ENCODE results near the gene FGF5. TPM values are rescaled to one million over a fixed set of nuclear protein-coding genes. Genes with fewer than 3 reads are reported as not detected.

FGF5 gene
- total and polyA plus RNA-seq, 2 of the 13 experiments (the other 11 are each of a cell fraction or from before 2014, with no cell fraction given) = not detected

GRCh38 chr4:80270868-80271267 is 4.4 kb downstream of the FGF5 start:
- intact Hi-C loops (cut with micrococcal nuclease; ENCODE audit: unreplicated experiment) = no loop called here
- no peak for DNase-seq (ENCODE audit: low spot score)
- POLR2A ChIA-PET = no interaction called here

More at GRCh38 chr4:80270868-80271267, 4.4 kb downstream of the FGF5 start:
- no peaks in the 10 kb centered on the region for H4K20me1 ChIP-seq (ENCODE audit: insufficient read depth, low read length)
- CTCF ChIA-PET (ENCODE audit: low intra/inter-chr PET ratio, low total read pairs) = no interaction called here
- peaks cover 0 to 22% of the 10 kb centered on the region in 2 experiments; a peak in 4 of 5 replicates for H3K27me3 ChIP-seq (ENCODE audit: control insufficient read depth in 1 of 2, insufficient read depth in 2 of 2, low read length in 2 of 2)
- H3K4me2 ChIP-seq (ENCODE audit: low read depth, low read length) = no peak overlapping the region
- no peak overlapping the region for H3K27ac ChIP-seq (ENCODE audit: extremely low read length, insufficient read depth, low read length)
- H3K9me3 ChIP-seq (ENCODE audit: low read length) = no peaks in the 10 kb centered on the region
- H3K9ac ChIP-seq (ENCODE audit: insufficient read depth, low read depth, low read length) = no peak overlapping the region
- no peak overlapping the region for H3K4me3 ChIP-seq (replicated peaks in 1 of 3; ENCODE audit: insufficient read depth in 1 of 3, low read depth in 2 of 3, low read length in 3 of 3)
- no peaks in the 10 kb centered on the region for H3K79me2 ChIP-seq (ENCODE audit: insufficient read depth, low read length)
- ATAC-seq (no peak), FAIRE-seq (no peak)
- H3K4me1 ChIP-seq (ENCODE audit: insufficient read depth, low read length) = no peaks in the 10 kb centered on the region
- no peak for TF ChIP-seq PRDM15 (CRISPR knock-in tag; IDR thresholded peaks at IDR 0.05)
- TF ChIP-seq KDM1A (CRISPR knock-in tag; IDR thresholded peaks at IDR 0.05) = no peak
- no peak for TF ChIP-seq SYNCRIP (IDR thresholded peaks at IDR 0.05; ENCODE audit: insufficient read depth, low read depth, low read length)
- TF ChIP-seq IRF2 (CRISPR knock-in tag; IDR thresholded peaks at IDR 0.05) = no peak
- TF ChIP-seq KLF6 (CRISPR knock-in tag; IDR thresholded peaks at IDR 0.05) = no peak
- no peak for TF ChIP-seq ZNF275 (CRISPR knock-in tag; IDR thresholded peaks at IDR 0.05; ENCODE audit: borderline replicate concordance)
- no peak for TF ChIP-seq ZNF253 (CRISPR knock-in tag; IDR thresholded peaks at IDR 0.05; ENCODE audit: borderline replicate concordance)
- no peak for TF ChIP-seq KLF13 (CRISPR knock-in tag; IDR thresholded peaks at IDR 0.05)
- no peak for TF ChIP-seq RFX1 (IDR thresholded peaks at IDR 0.05)
- TF ChIP-seq XBP1 (CRISPR knock-in tag; IDR thresholded peaks at IDR 0.05) = no peak
- no peak for TF ChIP-seq ZNF276 (CRISPR knock-in tag; IDR thresholded peaks at IDR 0.05; ENCODE audit: low read depth)
- no peak for TF ChIP-seq SALL2 (CRISPR knock-in tag; IDR thresholded peaks at IDR 0.05)
- TF ChIP-seq TEAD3 (CRISPR knock-in tag; optimal IDR thresholded peaks at IDR 0.05; ENCODE audit: borderline replicate concordance) = no peak
- TF ChIP-seq HNF4A (CRISPR knock-in tag; IDR thresholded peaks at IDR 0.05) = no peak
- no peak for TF ChIP-seq ZGPAT (CRISPR knock-in tag; IDR thresholded peaks at IDR 0.05)
- WGBS (ENCODE audit: low lambda C conversion rate) = 3% methylated on average over 1 of the region's 1 CpG
- H2AFZ ChIP-seq (ENCODE audit: low read length) = no peak overlapping the region
- in situ Hi-C loops (cut with HindIII; ENCODE audit: extremely low pct_ligation_motif_present, low pct_unique_long_range_greater_than_20kb) = no loop called here
- H3K36me3 ChIP-seq (replicated peaks in 1 of 2; ENCODE audit: control insufficient read depth in 1 of 2, insufficient read depth in 2 of 2, low read length in 2 of 2) = no peaks in the 10 kb centered on the region
- no TSS peak for BruUV-seq (replicated peaks)
